GM12878 (cell line): ENCODE results near the gene TRIM26.

Source experiments
- ASH2L ChIP-seq: fragments of 300-600, 200-600 bp; sonication (generic); IDR thresholded peaks from 2 replicates; pipeline ENCODE4 v1.6.1; 2017; ENCODE audit warnings: low read depth, mild to moderate bottlenecking, borderline replicate concordance
- FOS ChIP-seq: IDR thresholded peaks from 3 replicates; pipeline ENCODE4 v1.6.1; 2011; ENCODE audit warnings: borderline replicate concordance; ENCODE audit not compliant: insufficient read length; ENCODE audit errors: extremely low read depth
- NFIC ChIP-seq: IDR thresholded peaks from 2 replicates; pipeline ENCODE4 v1.6.1; 2012; ENCODE audit warnings: low read depth, mild to moderate bottlenecking, inconsistent platforms, low read length, moderate library complexity
- PAX8 ChIP-seq: fragments of 450-650 bp; IDR thresholded peaks from 2 replicates; pipeline ENCODE4 v1.6.1; 2017; ENCODE audit warnings: mild to moderate bottlenecking, moderate library complexity
- POLR2A ChIP-seq: IDR thresholded peaks from 2 replicates; pipeline ENCODE4 v1.6.1; 2011; ENCODE audit warnings: low read depth, mild to moderate bottlenecking, low read length
- SUPT20H ChIP-seq: IDR thresholded peaks from 2 replicates; pipeline ENCODE4 v1.6.1; 2011; ENCODE audit warnings: low read depth, mild to moderate bottlenecking, low read length, moderate library complexity, borderline replicate concordance; ENCODE audit not compliant: control insufficient read depth
- TF ChIP-seq, protein P1 (sequence below), 3 experiments: IDR thresholded peaks in 2 of 3; conservative IDR thresholded peaks in 1 of 3; 2 replicates each; pipeline ENCODE4 v1.5.1; 2011; ENCODE audit warnings: low read depth in 3 of 3, low read length in 3 of 3, mild to moderate bottlenecking in 3 of 3, control low read depth in 2 of 3, moderate library complexity in 2 of 3, inconsistent platforms in 1 of 3, mixed read lengths in 1 of 3; ENCODE audit not compliant: control insufficient read depth in 2 of 3, insufficient read depth in 1 of 3; ENCODE audit errors: extremely low read depth in 1 of 3

DNA sequence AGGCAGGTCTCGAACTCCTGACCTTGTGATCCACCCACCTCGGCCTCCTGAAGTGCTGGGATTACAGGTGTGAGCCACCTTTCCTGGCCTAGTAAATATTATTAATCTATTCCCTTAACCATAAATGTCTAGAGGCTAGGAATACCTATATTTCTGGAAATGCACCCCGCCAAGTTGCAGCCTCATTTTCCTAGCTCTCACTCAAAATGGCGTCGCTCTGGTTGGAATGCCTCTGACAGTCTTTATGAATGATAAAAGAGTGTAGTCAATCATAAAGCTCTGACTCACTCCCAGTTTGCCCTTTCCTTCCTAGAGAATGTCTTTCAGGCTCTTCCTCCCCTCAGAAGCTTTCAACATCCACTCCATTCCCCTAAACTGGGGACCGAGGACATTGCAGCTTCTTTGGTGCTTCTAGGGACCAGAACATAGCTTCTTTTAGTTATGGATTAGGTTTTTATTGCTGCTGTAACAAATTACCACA is 14.1 kb upstream of the TRIM26 start:
- TF ChIP-seq ASH2L = no peak
- TF ChIP-seq FOS = no peak
- no peak for TF ChIP-seq PAX8
- TF ChIP-seq, protein P1, sequence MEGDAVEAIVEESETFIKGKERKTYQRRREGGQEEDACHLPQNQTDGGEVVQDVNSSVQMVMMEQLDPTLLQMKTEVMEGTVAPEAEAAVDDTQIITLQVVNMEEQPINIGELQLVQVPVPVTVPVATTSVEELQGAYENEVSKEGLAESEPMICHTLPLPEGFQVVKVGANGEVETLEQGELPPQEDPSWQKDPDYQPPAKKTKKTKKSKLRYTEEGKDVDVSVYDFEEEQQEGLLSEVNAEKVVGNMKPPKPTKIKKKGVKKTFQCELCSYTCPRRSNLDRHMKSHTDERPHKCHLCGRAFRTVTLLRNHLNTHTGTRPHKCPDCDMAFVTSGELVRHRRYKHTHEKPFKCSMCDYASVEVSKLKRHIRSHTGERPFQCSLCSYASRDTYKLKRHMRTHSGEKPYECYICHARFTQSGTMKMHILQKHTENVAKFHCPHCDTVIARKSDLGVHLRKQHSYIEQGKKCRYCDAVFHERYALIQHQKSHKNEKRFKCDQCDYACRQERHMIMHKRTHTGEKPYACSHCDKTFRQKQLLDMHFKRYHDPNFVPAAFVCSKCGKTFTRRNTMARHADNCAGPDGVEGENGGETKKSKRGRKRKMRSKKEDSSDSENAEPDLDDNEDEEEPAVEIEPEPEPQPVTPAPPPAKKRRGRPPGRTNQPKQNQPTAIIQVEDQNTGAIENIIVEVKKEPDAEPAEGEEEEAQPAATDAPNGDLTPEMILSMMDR (IDR thresholded peaks at IDR 0.05 in 2 of 3, conservative IDR thresholded peaks at IDR 0.05 in 1 of 3; ENCODE audit: control insufficient read depth in 2 of 3, extremely low read depth in 1 of 3, insufficient read depth in 1 of 3, low read depth in 3 of 3, low read length in 3 of 3) = no peak
- no peak for TF ChIP-seq POLR2A
- no peak for TF ChIP-seq SUPT20H
- TF ChIP-seq NFIC = no peak
